H9 (cell line): ENCODE results near the gene SCUBE1. TPM values are rescaled to one million over a fixed set of nuclear protein-coding genes. Genes with fewer than 3 reads are reported as not detected.

Experiments
- DNase-seq: peaks from one replicate; pipeline ENCODE4 v3.0.0-alpha.2; 2017
- H2AFZ ChIP-seq: one replicate; pipeline ENCODE4 v1.6.1; 2013; ENCODE audit warnings: mild to moderate bottlenecking, low read length, control low read depth, moderate library complexity
- H2AK5ac ChIP-seq: 2 replicates; pipeline ENCODE4 v1.6.1; 2013; ENCODE audit warnings: low read length, control low read depth, mixed read lengths; ENCODE audit not compliant: insufficient read length
- H2BK120ac ChIP-seq: one replicate; pipeline ENCODE4 v1.6.1; 2013; ENCODE audit warnings: low read depth, mild to moderate bottlenecking, low read length, control low read depth, inconsistent platforms; ENCODE audit not compliant: poor library complexity, severe bottlenecking
- H2BK12ac ChIP-seq: 2 replicates; pipeline ENCODE4 v1.6.1; 2013; ENCODE audit warnings: low read length, control low read depth, mixed read lengths, low read depth; ENCODE audit not compliant: insufficient read length
- H2BK15ac ChIP-seq: 2 replicates; pipeline ENCODE4 v1.6.1; 2013; ENCODE audit warnings: low read depth, low read length, control low read depth
- H2BK20ac ChIP-seq: one replicate; pipeline ENCODE4 v1.6.1; 2013; ENCODE audit warnings: low read depth, mild to moderate bottlenecking, low read length, control low read depth, inconsistent platforms; ENCODE audit not compliant: poor library complexity, severe bottlenecking
- H2BK5ac ChIP-seq: 2 replicates; pipeline ENCODE4 v1.6.1; 2013; ENCODE audit warnings: low read length, control low read depth, mixed read lengths; ENCODE audit not compliant: insufficient read length
- H3K14ac ChIP-seq: 2 replicates; pipeline ENCODE4 v1.6.1; 2013; ENCODE audit warnings: low read length, control low read depth; ENCODE audit not compliant: insufficient read depth
- H3K18ac ChIP-seq: 2 replicates; pipeline ENCODE4 v1.6.1; 2013; ENCODE audit warnings: low read depth, mild to moderate bottlenecking, mixed read lengths, low read length, control low read depth; ENCODE audit not compliant: insufficient read length
- H3K23ac ChIP-seq: 2 replicates; pipeline ENCODE4 v1.6.1; 2013; ENCODE audit warnings: low read length, control low read depth, mixed read lengths, low read depth; ENCODE audit not compliant: insufficient read length
- H3K23me2 ChIP-seq: 2 replicates; pipeline ENCODE4 v1.6.1; 2013; ENCODE audit warnings: low read depth, mild to moderate bottlenecking, mixed read lengths, low read length, control low read depth; ENCODE audit not compliant: insufficient read length, poor library complexity, severe bottlenecking
- H3K27ac ChIP-seq: 2 replicates; pipeline ENCODE4 v1.5.1; 2013; ENCODE audit warnings: low read length, control low read depth, mixed read lengths, low read depth; ENCODE audit not compliant: insufficient read length
- H3K27me3 ChIP-seq: 2 replicates; pipeline ENCODE4 v1.6.1; 2013; ENCODE audit warnings: low read length, control low read depth, inconsistent platforms; ENCODE audit not compliant: insufficient read depth
- H3K4ac ChIP-seq: 2 replicates; pipeline ENCODE4 v1.6.1; 2013; ENCODE audit warnings: low read depth, mild to moderate bottlenecking, control low read depth, inconsistent platforms, low read length, moderate library complexity
- H3K4me1 ChIP-seq: 2 replicates; pipeline ENCODE4 v1.6.1; 2013; ENCODE audit warnings: low read length, control low read depth, inconsistent platforms; ENCODE audit not compliant: insufficient read depth
- H3K4me2 ChIP-seq: 2 replicates; pipeline ENCODE4 v1.6.1; 2013; ENCODE audit warnings: low read length, control low read depth, mixed read lengths; ENCODE audit not compliant: insufficient read length, insufficient read depth
- H3K56ac ChIP-seq: 2 replicates; pipeline ENCODE4 v1.6.1; 2013; ENCODE audit warnings: low read depth, mild to moderate bottlenecking, mixed read lengths, low read length, control low read depth; ENCODE audit not compliant: insufficient read length
- H3K79me1 ChIP-seq: 2 replicates; pipeline ENCODE4 v1.6.1; 2013; ENCODE audit warnings: low read depth, mild to moderate bottlenecking, moderate library complexity, low read length, control low read depth, inconsistent platforms; ENCODE audit not compliant: insufficient read depth, poor library complexity, severe bottlenecking
- H3K79me2 ChIP-seq: 2 replicates; pipeline ENCODE4 v1.6.1; 2013; ENCODE audit warnings: low read length, control low read depth, inconsistent platforms; ENCODE audit not compliant: insufficient read depth
- H3K9ac ChIP-seq: 2 replicates; pipeline ENCODE4 v1.6.1; 2013; ENCODE audit warnings: low read length, control low read depth, mixed read lengths; ENCODE audit not compliant: insufficient read length; ENCODE audit errors: extremely low read depth
- H3K9me3 ChIP-seq: one replicate; pipeline ENCODE4 v1.6.1; 2013; ENCODE audit warnings: low read depth, low read length, inconsistent platforms; ENCODE audit not compliant: control insufficient read depth
- H3T11ph ChIP-seq: one replicate; pipeline ENCODE4 v1.6.1; 2013; ENCODE audit warnings: mild to moderate bottlenecking, low read length, control low read depth, inconsistent platforms
- H4K20me1 ChIP-seq: one replicate; pipeline ENCODE4 v1.6.1; 2013; ENCODE audit not compliant: control insufficient read depth, insufficient read length, insufficient read depth
- H4K5ac ChIP-seq: 2 replicates; pipeline ENCODE4 v1.6.1; 2013; ENCODE audit warnings: low read depth, mild to moderate bottlenecking, mixed read lengths, low read length, control low read depth; ENCODE audit not compliant: insufficient read length
- H4K8ac ChIP-seq: replicated peaks from 2 replicates; pipeline ENCODE4 v1.6.1; 2013; ENCODE audit warnings: low read length, control low read depth, mixed read lengths, low read depth; ENCODE audit not compliant: insufficient read length
- H4K91ac ChIP-seq: 2 replicates; pipeline ENCODE4 v1.6.1; 2013; ENCODE audit warnings: low read depth, mild to moderate bottlenecking, moderate library complexity, mixed read lengths, low read length, control low read depth; ENCODE audit not compliant: insufficient read length
- H3K27ac Mint-ChIP-seq, 3 experiments: 2 replicates in 2 of 3; 3 replicates in 1 of 3; pipeline ENCODE4 v1.8.0; 2020 to 2021; ENCODE audit warnings: mixed read lengths in 3 of 3, mild to moderate bottlenecking in 1 of 3, moderate library complexity in 1 of 3
- H3K27me3 Mint-ChIP-seq: 2 replicates; pipeline ENCODE4 v1.8.0; 2021; ENCODE audit warnings: low read depth, mild to moderate bottlenecking, moderate library complexity, mixed read lengths
- H3K36me3 Mint-ChIP-seq, 3 experiments: 2 replicates in 2 of 3; 3 replicates in 1 of 3; pipeline ENCODE4 v1.8.0; 2020 to 2021; ENCODE audit warnings: low read depth in 3 of 3, mixed read lengths in 3 of 3; ENCODE audit not compliant: insufficient read depth in 1 of 3
- H3K4me1 Mint-ChIP-seq, 2 experiments: 2 replicates each; pipeline ENCODE4 v1.8.0; 2020; ENCODE audit warnings: mixed read lengths in 2 of 2
- H3K4me3 Mint-ChIP-seq, 2 experiments: 2 replicates in 1 of 2; 3 replicates in 1 of 2; pipeline ENCODE4 v1.8.0; 2020 to 2021; ENCODE audit warnings: mild to moderate bottlenecking in 2 of 2, mixed read lengths in 2 of 2, moderate library complexity in 1 of 2
- H3K9me3 Mint-ChIP-seq, 2 experiments: 2 replicates in 1 of 2; 3 replicates in 1 of 2; pipeline ENCODE4 v1.8.0; 2020; ENCODE audit warnings: mild to moderate bottlenecking in 2 of 2, mixed read lengths in 2 of 2, moderate library complexity in 1 of 2
- CTCF ChIP-seq: fragments of 200-600 bp; sonication (generic); conservative IDR thresholded peaks from 3 replicates; pipeline ENCODE4 v1.8.0; 2021; ENCODE audit warnings: antibody characterized with exemption, mild to moderate bottlenecking
- WGBS: extraction: QIAGEN DNeasy Blood & Tissue Kit; methylation state at CpG from one replicate; pipeline ENCODE4 v1.1.7; 2013; ENCODE audit warnings: missing lambda C conversion rate, low lambda C conversion rate, mixed read lengths; ENCODE audit not compliant: insufficient read length; ENCODE audit errors: extremely low coverage; 5-methylcytosine and 5-hydroxymethylcytosine counted together
- total RNA-seq: library from RNA; stranded (reverse); gene quantifications from 2 replicates; pipeline ENCODE4 v1.2.1, GENCODE V29; 2021

The SCUBE1 gene
- total RNA-seq, 1 experiment from 2014 or later = 1.2 TPM

GRCh38 chr22:43182118-43182517 lies 161.1 kb downstream of the SCUBE1 start:
- no peak for TF ChIP-seq CTCF
- Histone ChIP-seq H2BK120ac (no peak overlapping the region), H3K56ac (no peak overlapping the region), H2BK20ac (no peak overlapping the region), H2AK5ac (no peak overlapping the region), H4K91ac (no peak overlapping the region), H4K20me1 (no peaks in the 10 kb centered on the region), H3K4ac (no peak overlapping the region), H3K23me2 (peaks cover 9% of the 10 kb centered on the region), H3K9ac (no peak overlapping the region), H3K4me2 (no peak overlapping the region), H3K9me3 (no peaks in the 10 kb centered on the region), H3K27me3 (no peaks in the 10 kb centered on the region), H3K79me2 (peaks cover 7% of the 10 kb centered on the region), H3K23ac (no peak overlapping the region), H2BK15ac (no peak overlapping the region), H2BK5ac (no peak overlapping the region), H3K18ac (no peak overlapping the region), H3T11ph (no peak overlapping the region), H3K4me1 (peaks cover 4% of the 10 kb centered on the region; the same call in 1 of the 2 replicates), H2BK12ac (no peak overlapping the region), H4K8ac (no peak overlapping the region), H2AFZ (no peak overlapping the region), H3K14ac (no peak overlapping the region), H3K79me1 (no peaks in the 10 kb centered on the region), H3K27ac (no peak overlapping the region), H4K5ac (no peak overlapping the region)
- peaks cover 31 to 53% (median 49%) of the 10 kb centered on the region in 3 experiments for H3K36me3 Mint-ChIP-seq
- no peak overlapping the region for H3K4me3 Mint-ChIP-seq
- no peaks in the 10 kb centered on the region for H3K9me3 Mint-ChIP-seq
- no peaks in the 10 kb centered on the region for H3K27me3 Mint-ChIP-seq
- no peak overlapping the region; a peak in 1 of 7 replicates for H3K27ac Mint-ChIP-seq
- no CpG with 5 or more reads among the region's 10 CpGs for WGBS
- H3K4me1 Mint-ChIP-seq = peaks cover 15 to 17% of the 10 kb centered on the region in 2 experiments
- no peak for DNase-seq
